ENCODE results near the gene SNX25. TPM values are rescaled to one million over a fixed set of nuclear protein-coding genes. Genes with fewer than 3 reads are reported as not detected.

The SNX25 gene
- total and polyA plus RNA-seq, 8 donors = 4.8 to 15.0 (median 10.9) TPM

- DNase-seq (no peak), ATAC-seq (no peak), FAIRE-seq (no peak)
- WGBS, 2 donors = 45 to 88% methylated on average over 5 of the region's 5 CpGs
- H3K36me3 ChIP-seq = peaks cover 0 to 8% (median 0%) of the 10 kb centered on the region in 3 donors
- H3K27ac ChIP-seq = no peak overlapping the region
- H3K4me3 ChIP-seq = no peak overlapping the region
- no peaks in the 10 kb centered on the region for H3K27me3 ChIP-seq
- H3K4me1 ChIP-seq = no peaks in the 10 kb centered on the region
- intact Hi-C loops (cut with DNase I) = no loop called here
- no peaks in the 10 kb centered on the region for H3K9me3 ChIP-seq
- TF ChIP-seq CTCF (IDR thresholded peaks at IDR 0.05) = no peak
Observed at GRCh38 chr4:185290656-185291055, 81.3 kb downstream of the SNX25 start.

GRCh38 chr4:185293202-185293601, 83.8 kb downstream of the SNX25 start:
- no peak overlapping the region for H3K4me3 ChIP-seq
- DNase-seq (no peak), ATAC-seq (no peak), FAIRE-seq (no peak)
- H3K4me1 ChIP-seq = no peaks in the 10 kb centered on the region
- no peaks in the 10 kb centered on the region for H3K27me3 ChIP-seq
- no peak overlapping the region for H3K27ac ChIP-seq
- TF ChIP-seq CTCF (IDR thresholded peaks at IDR 0.05) = no peak
- WGBS, 2 donors = 92 to 100% methylated on average over 1 of the region's 1 CpG
- no peaks in the 10 kb centered on the region for H3K9me3 ChIP-seq
- intact Hi-C loops (cut with DNase I) = no loop called here
- H3K36me3 ChIP-seq = peaks cover 0 to 8% (median 0%) of the 10 kb centered on the region in 3 donors

GRCh38 chr4:185296665-185297460, 87.5 kb downstream of the SNX25 start:
- TF ChIP-seq CTCF (IDR thresholded peaks at IDR 0.05) = no peak
- no peak for DNase-seq
- H3K4me1 ChIP-seq = no peaks in the 10 kb centered on the region

GRCh38 chr4:185298728-185299430, 89.5 kb downstream of the SNX25 start:
- Histone ChIP-seq H3K36me3 (no peaks in the 10 kb centered on the region), H3K9me3 (no peaks in the 10 kb centered on the region), H3K4me3 (no peak overlapping the region), H3K4me1 (no peaks in the 10 kb centered on the region), H3K27ac (no peak overlapping the region), H3K27me3 (no peaks in the 10 kb centered on the region)
- DNase-seq (no peak), FAIRE-seq (no peak), ATAC-seq (no peak)
- TF ChIP-seq CTCF (IDR thresholded peaks at IDR 0.05) = no peak
- intact Hi-C loops (cut with DNase I) = no loop called here
- 75 to 96% methylated on average over 12 of the region's 12 CpGs for WGBS, 2 donors

More at GRCh38 chr4:185296665-185297460, 87.5 kb downstream of the SNX25 start:
- no peaks in the 10 kb centered on the region for H3K9me3 ChIP-seq
- ATAC-seq (no peak), FAIRE-seq (no peak)
- H3K4me3 ChIP-seq = no peak overlapping the region
- no peaks in the 10 kb centered on the region for H3K36me3 ChIP-seq
- 97% methylated on average over 6 of the region's 6 CpGs for WGBS, 2 donors
- intact Hi-C loops (cut with DNase I) = no loop called here
- no peaks in the 10 kb centered on the region for H3K27me3 ChIP-seq
- H3K27ac ChIP-seq = no peak overlapping the region

- WGBS, 2 donors = 96% methylated on average over 4 of the region's 4 CpGs
- no peaks in the 10 kb centered on the region for H3K4me1 ChIP-seq
- FAIRE-seq (no peak), ATAC-seq (no peak), DNase-seq (no peak)
- no peaks in the 10 kb centered on the region for H3K27me3 ChIP-seq
- H3K9me3 ChIP-seq = no peaks in the 10 kb centered on the region
- no peaks in the 10 kb centered on the region for H3K36me3 ChIP-seq
- no peak overlapping the region for H3K27ac ChIP-seq
- no peak overlapping the region for H3K4me3 ChIP-seq
- no peak for TF ChIP-seq CTCF (IDR thresholded peaks at IDR 0.05)
- intact Hi-C loops (cut with DNase I) = no loop called here
Observed at GRCh38 chr4:185304541-185304940, 95.1 kb downstream of the SNX25 start.
